HG02623 (cell line): ENCODE measurements around the gene DCDC2B.
A peak's percentile ranks its signal among the peaks of the same experiment; 100 is the strongest.

ENCODE experiments used
- ATAC-seq: cut with Tn5 transposase; IDR thresholded peaks from one replicate; pipeline ENCODE4 v1.9.1; 2021; ENCODE audit warnings: moderate library complexity; ENCODE audit not compliant: unreplicated experiment

The DCDC2B gene

GRCh38 chr1:32221980-32222755 lies 13.3 kb downstream of the DCDC2B start, which contains the start of the genes EIF3I and TMEM234:
EIF3I (plus strand) TSS chr1:32222407; CDS start chr1:32222442, 35 bp downstream.
TMEM234 (minus strand) TSS chr1:32222353; CDS start chr1:32222322, 31 bp downstream.
- ATAC-seq = peak; percentile 95

GRCh38 chr1:32223683-32224082 lies 14.8 kb downstream of the DCDC2B start:
- no peak for ATAC-seq

- no peak for ATAC-seq
Measured at GRCh38 chr1:32224285-32224684, 15.4 kb downstream of the DCDC2B start.

- ATAC-seq = no peak
Measured at GRCh38 chr1:32228771-32229170, 19.9 kb downstream of the DCDC2B start.

GRCh38 chr1:32231843-32232432 lies 23.0 kb downstream of the DCDC2B start:
- no peak for ATAC-seq

GRCh38 chr1:32232558-32233304 lies 23.8 kb downstream of the DCDC2B start:
- ATAC-seq = no peak

GRCh38 chr1:32234792-32235191 lies 25.9 kb downstream of the DCDC2B start:
- ATAC-seq = no peak

- ATAC-seq = no peak
Measured at GRCh38 chr1:32239337-32239736, 30.4 kb downstream of the DCDC2B start.

- no peak for ATAC-seq
Measured at GRCh38 chr1:32239790-32240139, 30.9 kb downstream of the DCDC2B start.

- ATAC-seq = no peak
Measured at GRCh38 chr1:32240140-32240951, 31.5 kb downstream of the DCDC2B start.

- no peak for ATAC-seq
Measured at GRCh38 chr1:32241001-32241763, 32.3 kb downstream of the DCDC2B start.

- ATAC-seq = no peak
Measured at GRCh38 chr1:32242341-32242851, 33.5 kb downstream of the DCDC2B start.

GRCh38 chr1:32246888-32247273 lies 38.0 kb downstream of the DCDC2B start, which contains the start of gene FAM167B:
FAM167B (plus strand) TSS chr1:32247222; CDS start chr1:32247422, 200 bp downstream.
- no peak for ATAC-seq

- ATAC-seq = no peak
Measured at GRCh38 chr1:32247452-32247851, 38.6 kb downstream of the DCDC2B start.

- no peak for ATAC-seq
Measured at GRCh38 chr1:32247983-32248889, 39.3 kb downstream of the DCDC2B start.

GRCh38 chr1:32249831-32250525 lies 41.1 kb downstream of the DCDC2B start:
- peak; percentile 53 for ATAC-seq

GRCh38 chr1:32250893-32251716 lies 42.2 kb downstream of the DCDC2B start, which contains the start of gene LCK:
LCK (plus strand) TSS chr1:32251265; CDS start chr1:32274330, 23,065 bp downstream.
- no peak for ATAC-seq
